HG03039 (cell line): ENCODE results near the gene ECD.

Experiments used
- ATAC-seq: cut with Tn5 transposase; IDR thresholded peaks from one replicate; pipeline ENCODE4 v1.9.1; 2021; ENCODE audit warnings: mild to moderate bottlenecking, moderate library complexity; ENCODE audit not compliant: unreplicated experiment

The ECD gene

GRCh38 chr10:73099141-73099540, 68.7 kb downstream of the ECD start:
- ATAC-seq, result no peak

- no peak for ATAC-seq
Measured at GRCh38 chr10:73097305-73097670, 70.5 kb downstream of the ECD start.

- peak; percentile 90 for ATAC-seq
Measured at GRCh38 chr10:73096449-73097304, 71.1 kb downstream of the ECD start, which contains the start of gene P4HA1. P4HA1 (minus strand) TSS chr10:73096866; CDS start chr10:73074883, 21,983 bp downstream.

GRCh38 chr10:73096041-73096448, 71.8 kb downstream of the ECD start:
- peak; percentile 27 for ATAC-seq

GRCh38 chr10:73095481-73096021, 72.3 kb downstream of the ECD start:
- no peak for ATAC-seq

GRCh38 chr10:73094986-73095480, 72.8 kb downstream of the ECD start:
- ATAC-seq, result no peak

- ATAC-seq, result no peak
Measured at GRCh38 chr10:73093922-73094850, 73.6 kb downstream of the ECD start.

GRCh38 chr10:73092830-73093229, 75.0 kb downstream of the ECD start:
- ATAC-seq, result no peak

GRCh38 chr10:73088304-73088703, 79.5 kb downstream of the ECD start:
- ATAC-seq, result no peak

GRCh38 chr10:73086816-73087215, 81.0 kb downstream of the ECD start:
- no peak for ATAC-seq

GRCh38 chr10:73084209-73084608, 83.6 kb downstream of the ECD start:
- ATAC-seq, result no peak
